Right lobe of liver (tissue), 6 donors: ENCODE results near the gene PLCD1. TPM values are rescaled to one million over a fixed set of nuclear protein-coding genes. Genes with fewer than 3 reads are reported as not detected.

ENCODE experiments used
- ATAC-seq, 4 donors: fragments of 200-7000 bp; cut with Tn5 transposase; one replicate each; pipeline ENCODE4 v1.9.1; 2020; ENCODE audit warnings: mild to moderate bottlenecking in 4 of 4, moderate library complexity in 4 of 4
- DNase-seq, 3 donors: peaks; one replicate each; pipeline ENCODE4 v3.0.0-alpha.2; 2020
- H3K27ac ChIP-seq, 3 donors: fragments of 200-600 bp; one replicate each; pipeline ENCODE4 v1.8.0; 2022
- H3K27me3 ChIP-seq, 2 donors: fragments of 200-600 bp; one replicate each; pipeline ENCODE4 v1.8.0; 2022
- H3K36me3 ChIP-seq, 4 donors: fragments of 200-600 bp; sonication (generic) in 1 of 4; one replicate each; pipeline versions ENCODE4 v1.5.1 to v1.8.0; 2017 to 2022; ENCODE audit warnings: control low read depth in 1 of 4
- H3K4me1 ChIP-seq, 4 donors: fragments of 200-600 bp; sonication (generic) in 1 of 4; one replicate each; pipeline versions ENCODE4 v1.5.1 to v1.8.0; 2017 to 2022; ENCODE audit warnings: control low read depth in 1 of 4
- H3K4me3 ChIP-seq, 3 donors: fragments of 200-600 bp; one replicate each; pipeline ENCODE4 v1.8.0; 2022
- H3K9me3 ChIP-seq, 4 donors: fragments of 200-600 bp; sonication (generic) in 1 of 4; one replicate each; pipeline versions ENCODE4 v1.5.1 to v1.8.0; 2017 to 2022; ENCODE audit warnings: control low read depth in 1 of 4
- CTCF ChIP-seq, 4 donors: fragments of 200-600 bp in 3 of 4; fragments of 450-650 bp in 1 of 4; IDR thresholded peaks; one replicate each; pipeline versions ENCODE4 v1.5.1 to v1.8.0; 2016 to 2022; ENCODE audit warnings: antibody characterized with exemption in 4 of 4, mild to moderate bottlenecking in 2 of 4
- POLR2A ChIP-seq: fragments of 450-650 bp; IDR thresholded peaks from one replicate; pipeline ENCODE4 v1.6.1; 2017; ENCODE audit warnings: antibody characterized with exemption, mild to moderate bottlenecking
- WGBS: methylation state at CpG from one replicate; pipeline ENCODE4 v1.1.6; 2018; ENCODE audit warnings: low coverage, low lambda C conversion rate; ENCODE audit not compliant: insufficient coverage; ENCODE audit errors: missing lambda C conversion rate; 5-methylcytosine and 5-hydroxymethylcytosine counted together
- intact Hi-C, 2 donors: fragments of 100-400 bp; cut with DNase I; formaldehyde crosslinking; loops; one replicate each; pipeline versions ENCODE4 v1.11.2 to v1.14.1; 2022
- total RNA-seq, 6 experiments: library from RNA; depleted of rRNA in 2 of 6; stranded (reverse); fragments of >200 nt in 2 of 6; fragmentation: NEBNext Ultra II Directional in 3 of 6; extraction: Animal tissue kit (Norgen Biotek cat#: 25700) in 3 of 6; gene quantifications; one replicate each; pipeline versions ENCODE4 v1.1.0 to v1.2.4, GENCODE V29; 2016 to 2023
- donor health status: DM: no; HTN: yes; CAD: no.
- donor health status: DM: no; HTN: no; CAD: no.
- donor health status: DM: no; HTN: no; CAD: no.
- donor health status: DM: no; HTN: yes; CAD: no.
- donor health status: DM: no; HTN: yes; CAD: no.

PLCD1 gene
- total RNA-seq, 6 experiments from 2014 or later: 6.5 to 10.2 (median 7.7) TPM

GRCh38 chr3:38017445-38018295 lies 11.8 kb downstream of the PLCD1 start:
- peaks cover 0 to 7% (median 0%) of the 10 kb centered on the region in 4 donors for H3K36me3 ChIP-seq
- DNase-seq: no peak
- WGBS: 58% methylated on average over 4 of the region's 9 CpGs
- no peaks in the 10 kb centered on the region for H3K9me3 ChIP-seq
- no peaks in the 10 kb centered on the region for H3K27me3 ChIP-seq
- H3K27ac ChIP-seq: no peak overlapping the region
- intact Hi-C loops: no loop called here
- no peaks in the 10 kb centered on the region for H3K4me1 ChIP-seq
- no peak overlapping the region for H3K4me3 ChIP-seq
- TF ChIP-seq POLR2A: no peak
- TF ChIP-seq CTCF (IDR thresholded peaks at IDR 0.05): no peak
- ATAC-seq: no peak

- no peak for DNase-seq
Observed at GRCh38 chr3:38016847-38017444, 12.5 kb downstream of the PLCD1 start.

GRCh38 chr3:38016410-38016809 lies 13.0 kb downstream of the PLCD1 start:
- Histone ChIP-seq H3K27me3 (no peaks in the 10 kb centered on the region), H3K4me1 (no peaks in the 10 kb centered on the region), H3K9me3 (no peaks in the 10 kb centered on the region), H3K27ac (no peak overlapping the region), H3K36me3 (peaks cover 0 to 7% (median 0%) of the 10 kb centered on the region in 4 donors), H3K4me3 (no peak overlapping the region)
- 100% methylated on average over 1 of the region's 13 CpGs for WGBS
- intact Hi-C loops: no loop called here
- DNase-seq: no peak
- no peak for ATAC-seq
- TF ChIP-seq POLR2A: no peak
- TF ChIP-seq CTCF (IDR thresholded peaks at IDR 0.05): no peak

More at GRCh38 chr3:38016847-38017444, 12.5 kb downstream of the PLCD1 start:
- Histone ChIP-seq H3K4me3 (no peak overlapping the region), H3K27ac (no peak overlapping the region), H3K9me3 (no peaks in the 10 kb centered on the region), H3K27me3 (no peaks in the 10 kb centered on the region), H3K36me3 (peaks cover 0 to 7% (median 0%) of the 10 kb centered on the region in 4 donors), H3K4me1 (no peaks in the 10 kb centered on the region)
- no peak for TF ChIP-seq POLR2A
- TF ChIP-seq CTCF (IDR thresholded peaks at IDR 0.05): no peak
- WGBS: 33% methylated on average over 1 of the region's 6 CpGs
- intact Hi-C loops: no loop called here
- no peak for ATAC-seq

- no peaks in the 10 kb centered on the region for H3K27me3 ChIP-seq
- no peak for DNase-seq
- intact Hi-C loops: no loop called here
- H3K4me1 ChIP-seq: no peaks in the 10 kb centered on the region
- no peak overlapping the region for H3K4me3 ChIP-seq
- ATAC-seq: no peak
- no peaks in the 10 kb centered on the region for H3K9me3 ChIP-seq
- WGBS: 94% methylated on average over 3 of the region's 3 CpGs
- TF ChIP-seq CTCF (IDR thresholded peaks at IDR 0.05) (no peak), POLR2A (no peak)
- peaks cover 0 to 7% (median 0%) of the 10 kb centered on the region in 4 donors for H3K36me3 ChIP-seq
- H3K27ac ChIP-seq: no peak overlapping the region
Observed at GRCh38 chr3:38015984-38016383, 13.5 kb downstream of the PLCD1 start.
